ENCODE data around the gene CDC42EP5. TPM values are rescaled to one million over a fixed set of nuclear protein-coding genes. Genes with fewer than 3 reads are reported as not detected.

The CDC42EP5 gene
- polyA plus RNA-seq, 1 of the 3 experiments (the other 2 are of a cell fraction): 13.5 TPM

GRCh38 chr19:54436031-54436523, 37.0 kb downstream of the CDC42EP5 start:
- H4K20me1 ChIP-seq (ENCODE audit: insufficient read depth): peaks cover 17% of the 10 kb centered on the region; the same call in 1 of the 2 replicates
- 91% methylated on average over 9 of the region's 15 CpGs for WGBS (ENCODE audit: low lambda C conversion rate)
- H3K79me2 ChIP-seq (ENCODE audit: insufficient read depth): peaks cover 7% of the 10 kb centered on the region; the same call in 1 of the 2 replicates
- no peaks in the 10 kb centered on the region for H3K9me3 ChIP-seq
- CTCF ChIA-PET: no interaction called here
- TF ChIP-seq, protein P1, sequence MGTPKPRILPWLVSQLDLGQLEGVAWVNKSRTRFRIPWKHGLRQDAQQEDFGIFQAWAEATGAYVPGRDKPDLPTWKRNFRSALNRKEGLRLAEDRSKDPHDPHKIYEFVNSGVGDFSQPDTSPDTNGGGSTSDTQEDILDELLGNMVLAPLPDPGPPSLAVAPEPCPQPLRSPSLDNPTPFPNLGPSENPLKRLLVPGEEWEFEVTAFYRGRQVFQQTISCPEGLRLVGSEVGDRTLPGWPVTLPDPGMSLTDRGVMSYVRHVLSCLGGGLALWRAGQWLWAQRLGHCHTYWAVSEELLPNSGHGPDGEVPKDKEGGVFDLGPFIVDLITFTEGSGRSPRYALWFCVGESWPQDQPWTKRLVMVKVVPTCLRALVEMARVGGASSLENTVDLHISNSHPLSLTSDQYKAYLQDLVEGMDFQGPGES (IDR thresholded peaks at IDR 0.05; ENCODE audit: low read depth, low read length): no peak
- TF ChIP-seq USF2 (IDR thresholded peaks at IDR 0.05; ENCODE audit: borderline replicate concordance, low read depth, low read length) (no peak), GABPA (IDR thresholded peaks at IDR 0.05; ENCODE audit: low read depth) (no peak), MXI1 (IDR thresholded peaks at IDR 0.05; ENCODE audit: low read depth, low read length) (no peak), MEF2A (IDR thresholded peaks at IDR 0.05; ENCODE audit: borderline replicate concordance, low read depth) (no peak)
- no peak overlapping the region for H2AFZ ChIP-seq (ENCODE audit: low read depth)
- H3K9ac ChIP-seq: no peak overlapping the region
- no peaks in the 10 kb centered on the region for H3F3A ChIP-seq (replicated peaks; ENCODE audit: insufficient read depth)
- H3K4me3 ChIP-seq (ENCODE audit: low read depth in 2 of 2, low read length in 1 of 2): no peak overlapping the region
- H3K27ac ChIP-seq (ENCODE audit: low read depth in 2 of 2, low read length in 1 of 2): no peak overlapping the region
- H3K36me3 ChIP-seq (replicated peaks in 1 of 2; ENCODE audit: control insufficient read depth in 1 of 2, insufficient read depth in 2 of 2, low read length in 1 of 2): no peaks in the 10 kb centered on the region
- no peaks in the 10 kb centered on the region for H3K9me2 ChIP-seq
- no peak for DNase-seq
- peaks cover 0 to 5% of the 10 kb centered on the region in 2 experiments; a peak in 1 of 4 replicates for H3K4me1 ChIP-seq (ENCODE audit: control insufficient read depth in 1 of 2, insufficient read depth in 2 of 2, low read depth in 1 of 2, low read length in 1 of 2)
- H3K4me2 ChIP-seq: no peak overlapping the region
- H3K27me3 ChIP-seq (ENCODE audit: insufficient read depth): no peaks in the 10 kb centered on the region
- POLR2A ChIA-PET: no interaction called here

GRCh38 chr19:54435551-54436016, 37.5 kb downstream of the CDC42EP5 start:
- H3K36me3 ChIP-seq (replicated peaks in 1 of 2; ENCODE audit: control insufficient read depth in 1 of 2, insufficient read depth in 2 of 2, low read length in 1 of 2): no peaks in the 10 kb centered on the region
- DNase-seq: no peak
- H3K4me1 ChIP-seq (ENCODE audit: control insufficient read depth in 1 of 2, insufficient read depth in 2 of 2, low read depth in 1 of 2, low read length in 1 of 2): peaks cover 0 to 8% of the 10 kb centered on the region in 2 experiments; a peak in 1 of 4 replicates
- H3K79me2 ChIP-seq (ENCODE audit: insufficient read depth): peaks cover 7% of the 10 kb centered on the region; the same call in 1 of the 2 replicates
- H3K4me3 ChIP-seq (ENCODE audit: low read depth in 2 of 2, low read length in 1 of 2): no peak overlapping the region
- 0 out of 2 replicates have a peak, but pooled peaks cover under 1% of the 10 kb centered on the region for H3K27me3 ChIP-seq (ENCODE audit: insufficient read depth)
- no peaks in the 10 kb centered on the region for H3K9me3 ChIP-seq
- POLR2A ChIA-PET: no interaction called here
- no peak overlapping the region for H2AFZ ChIP-seq (ENCODE audit: low read depth)
- no peak overlapping the region for H3K9ac ChIP-seq
- CTCF ChIA-PET: no interaction called here
- H3K4me2 ChIP-seq: no peak overlapping the region
- H4K20me1 ChIP-seq (ENCODE audit: insufficient read depth): 0 out of 2 replicates have a peak, but pooled peaks cover 17% of the 10 kb centered on the region
- no peak overlapping the region for H3K27ac ChIP-seq (ENCODE audit: low read depth in 2 of 2, low read length in 1 of 2)
- TF ChIP-seq EP300 (IDR thresholded peaks at IDR 0.05; ENCODE audit: borderline replicate concordance in 1 of 2, low read depth in 1 of 2, low read length in 1 of 2) (no peak), TEAD4 (IDR thresholded peaks at IDR 0.05; ENCODE audit: borderline replicate concordance, insufficient read depth) (no peak), REST (IDR thresholded peaks at IDR 0.05; ENCODE audit: low read depth, low read length) (no peak), SIN3A (IDR thresholded peaks at IDR 0.05; ENCODE audit: borderline replicate concordance, low read depth, low read length) (no peak), RXRA (IDR thresholded peaks at IDR 0.05; ENCODE audit: borderline replicate concordance, low read depth) (no peak), FOSL2 (IDR thresholded peaks at IDR 0.05; ENCODE audit: borderline replicate concordance, low read depth) (no peak), NFIC (IDR thresholded peaks at IDR 0.05; ENCODE audit: borderline replicate concordance) (no peak), RAD21 (IDR thresholded peaks at IDR 0.05; ENCODE audit: low read length) (no peak), GABPA (IDR thresholded peaks at IDR 0.05; ENCODE audit: low read depth) (no peak), EZH2phosphoT487 (IDR thresholded peaks at IDR 0.05; ENCODE audit: borderline replicate concordance, low read depth) (no peak), MEF2A (IDR thresholded peaks at IDR 0.05; ENCODE audit: borderline replicate concordance, low read depth) (no peak), RCOR1 (IDR thresholded peaks at IDR 0.05; ENCODE audit: low read length) (no peak)
- TF ChIP-seq, protein P1 (IDR thresholded peaks at IDR 0.05; ENCODE audit: low read depth, low read length): no peak
- TF ChIP-seq, protein P2, sequence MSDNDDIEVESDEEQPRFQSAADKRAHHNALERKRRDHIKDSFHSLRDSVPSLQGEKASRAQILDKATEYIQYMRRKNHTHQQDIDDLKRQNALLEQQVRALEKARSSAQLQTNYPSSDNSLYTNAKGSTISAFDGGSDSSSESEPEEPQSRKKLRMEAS (IDR thresholded peaks at IDR 0.05; ENCODE audit: low read depth): no peak
- no peaks in the 10 kb centered on the region for H3F3A ChIP-seq (replicated peaks; ENCODE audit: insufficient read depth)
- no peaks in the 10 kb centered on the region for H3K9me2 ChIP-seq
- 86% methylated on average over 3 of the region's 16 CpGs for WGBS (ENCODE audit: low lambda C conversion rate)
